DMS 273 (cell line): Measurements from ENCODE around the gene CPO.

Experiments used
- DNase-seq: peaks from one replicate; lab custom pipeline; 2025; ENCODE audit not compliant: unreplicated experiment; lab: John Stamatoyannopoulos, UW

The CPO gene

GRCh38 chr2:206939340-206939739 is at the start of gene CPO:
TSS of gene CPO (plus strand) at chr2:206939518. CDS start at chr2:206939600, 82 bp downstream.
- no peak for DNase-seq

GRCh38 chr2:206890179-206890578 is 49.1 kb upstream of the CPO start:
- no peak for DNase-seq

- DNase-seq: no peak
Measured at GRCh38 chr2:206890926-206891325, 48.4 kb upstream of the CPO start.

- DNase-seq: no peak
Measured at GRCh38 chr2:206915121-206915520, 24.2 kb upstream of the CPO start.

- no peak for DNase-seq
Measured at GRCh38 chr2:206918263-206918662, 21.1 kb upstream of the CPO start.

GRCh38 chr2:206920310-206920709 is 19.0 kb upstream of the CPO start:
- DNase-seq: no peak

GRCh38 chr2:206920951-206921350 is 18.4 kb upstream of the CPO start:
- DNase-seq: no peak

GRCh38 chr2:206921529-206921928 is 17.8 kb upstream of the CPO start:
- DNase-seq: no peak

GRCh38 chr2:206935991-206936842 is 3.1 kb upstream of the CPO start:
- DNase-seq: no peak

- no peak for DNase-seq
Measured at GRCh38 chr2:206936843-206937230, 2.5 kb upstream of the CPO start.

- DNase-seq: no peak
Measured at GRCh38 chr2:206937555-206937954, 1.8 kb upstream of the CPO start.

- no peak for DNase-seq
Measured at GRCh38 chr2:206940546-206940945, 1.2 kb downstream of the CPO start.

GRCh38 chr2:206942592-206943478 is 3.5 kb downstream of the CPO start:
- DNase-seq: no peak

- peak; percentile 5 for DNase-seq
Measured at GRCh38 chr2:206953404-206953803, 14.1 kb downstream of the CPO start.

GRCh38 chr2:206955253-206955652 is 15.9 kb downstream of the CPO start:
- DNase-seq: no peak

GRCh38 chr2:206958261-206958660 is 18.9 kb downstream of the CPO start:
- no peak for DNase-seq

GRCh38 chr2:206962966-206963365 is 23.6 kb downstream of the CPO start:
- DNase-seq: no peak

GRCh38 chr2:206968134-206969086 is 29.1 kb downstream of the CPO start:
- no peak for DNase-seq

GRCh38 chr2:206969192-206969591 is 29.9 kb downstream of the CPO start:
- no peak for DNase-seq

- no peak for DNase-seq
Measured at GRCh38 chr2:206970589-206971360, 31.5 kb downstream of the CPO start.
